Measurements from ENCODE around the gene IQCF5. TPM values are rescaled to one million over a fixed set of nuclear protein-coding genes. Genes with fewer than 3 reads are reported as not detected.

IQCF5 gene
- total RNA-seq, 3 donors from 2014 or later: not detected

DNA sequence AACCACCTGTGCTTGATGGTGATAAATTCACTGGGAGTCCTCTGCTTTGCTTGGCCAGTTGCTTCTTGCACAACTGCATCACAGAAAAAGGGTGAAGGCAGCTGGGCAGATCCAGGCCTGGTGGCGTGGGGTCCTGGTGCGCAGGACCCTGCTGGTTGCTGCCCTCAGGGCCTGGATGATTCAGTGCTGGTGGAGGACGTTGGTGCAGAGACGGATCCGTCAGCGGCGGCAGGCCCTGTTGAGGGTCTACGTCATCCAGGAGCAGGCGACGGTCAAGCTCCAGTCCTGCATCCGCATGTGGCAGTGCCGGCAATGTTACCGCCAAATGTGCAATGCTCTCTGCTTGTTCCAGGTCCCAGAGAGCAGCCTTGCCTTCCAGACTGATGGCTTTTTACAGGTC lies 45.1 kb downstream of the IQCF5 start:
- Histone ChIP-seq H3K4me3 (no peak overlapping the region), H3K36me3 (no peaks in the 10 kb centered on the region), H3K9me3 (peaks cover 7 to 16% of the 10 kb centered on the region in 2 donors), H3K4me1 (no peaks in the 10 kb centered on the region), H3K27ac (no peak overlapping the region), H3K27me3 (no peaks in the 10 kb centered on the region)
- no peak for DNase-seq (ENCODE audit: low spot score in 2 of 2)
- TF ChIP-seq, protein P1, sequence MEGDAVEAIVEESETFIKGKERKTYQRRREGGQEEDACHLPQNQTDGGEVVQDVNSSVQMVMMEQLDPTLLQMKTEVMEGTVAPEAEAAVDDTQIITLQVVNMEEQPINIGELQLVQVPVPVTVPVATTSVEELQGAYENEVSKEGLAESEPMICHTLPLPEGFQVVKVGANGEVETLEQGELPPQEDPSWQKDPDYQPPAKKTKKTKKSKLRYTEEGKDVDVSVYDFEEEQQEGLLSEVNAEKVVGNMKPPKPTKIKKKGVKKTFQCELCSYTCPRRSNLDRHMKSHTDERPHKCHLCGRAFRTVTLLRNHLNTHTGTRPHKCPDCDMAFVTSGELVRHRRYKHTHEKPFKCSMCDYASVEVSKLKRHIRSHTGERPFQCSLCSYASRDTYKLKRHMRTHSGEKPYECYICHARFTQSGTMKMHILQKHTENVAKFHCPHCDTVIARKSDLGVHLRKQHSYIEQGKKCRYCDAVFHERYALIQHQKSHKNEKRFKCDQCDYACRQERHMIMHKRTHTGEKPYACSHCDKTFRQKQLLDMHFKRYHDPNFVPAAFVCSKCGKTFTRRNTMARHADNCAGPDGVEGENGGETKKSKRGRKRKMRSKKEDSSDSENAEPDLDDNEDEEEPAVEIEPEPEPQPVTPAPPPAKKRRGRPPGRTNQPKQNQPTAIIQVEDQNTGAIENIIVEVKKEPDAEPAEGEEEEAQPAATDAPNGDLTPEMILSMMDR (IDR thresholded peaks at IDR 0.05): no peak
- no peak for TF ChIP-seq POLR2A (IDR thresholded peaks at IDR 0.05)
- TF ChIP-seq POLR2AphosphoS5 (IDR thresholded peaks at IDR 0.05): no peak
- intact Hi-C loops (cut with DNase I; ENCODE audit: low total_unique reads): no loop called here

DNA sequence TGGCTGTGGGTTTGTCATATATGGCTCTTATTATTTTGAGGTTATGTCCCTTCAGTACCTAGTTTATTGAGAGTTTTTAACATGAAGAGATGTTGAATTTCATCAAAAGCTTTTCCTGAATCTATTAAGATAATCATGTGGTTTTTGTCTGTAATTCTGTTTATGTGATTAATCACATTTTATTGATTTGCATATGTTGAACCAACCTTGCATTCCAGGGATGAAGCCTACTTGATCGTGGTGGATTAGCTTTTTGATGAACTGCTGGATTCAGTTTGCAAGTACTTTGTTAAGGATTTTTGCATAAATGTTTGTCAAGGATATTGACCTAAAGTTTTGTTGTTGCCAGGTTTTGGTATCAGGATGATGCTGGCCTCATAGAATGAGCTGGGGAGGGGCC lies 47.1 kb downstream of the IQCF5 start:
- intact Hi-C loops (cut with DNase I; ENCODE audit: low total_unique reads): no loop called here
- no peak overlapping the region for H3K27ac ChIP-seq
- DNase-seq (ENCODE audit: low spot score in 2 of 2): no peak
- no peaks in the 10 kb centered on the region for H3K4me1 ChIP-seq
- H3K36me3 ChIP-seq: no peaks in the 10 kb centered on the region
- peaks cover 7 to 16% of the 10 kb centered on the region in 2 donors for H3K9me3 ChIP-seq
- H3K27me3 ChIP-seq: no peaks in the 10 kb centered on the region
- TF ChIP-seq, protein P1 (IDR thresholded peaks at IDR 0.05): no peak
- no peak overlapping the region for H3K4me3 ChIP-seq

Other genes with a start within 250 kb of the IQCF5 start
- gene TEX264, start 204.3 kb downstream of the IQCF5 start, total RNA-seq: 10 to 100 TPM; 55.7 to 94.3 (median 80.5) TPM
- gene GRM2, start 168.5 kb downstream of the IQCF5 start, total RNA-seq: 1 to 10 TPM in 1 of 3 donors, not detected in 2; 1.3 TPM
- gene IQCF6, start 96.4 kb downstream of the IQCF5 start, total RNA-seq: not detected
- not detected for gene IQCF2, start 14.0 kb downstream of the IQCF5 start, total RNA-seq
- not detected for gene IQCF1, start 27.8 kb upstream of the IQCF5 start, total RNA-seq
- 10 to 100 TPM; 23.1 to 24.6 (median 23.8) TPM for gene RRP9, start 66.3 kb upstream of the IQCF5 start, total RNA-seq
- gene PARP3, start 66.8 kb upstream of the IQCF5 start, total RNA-seq: 10 to 100 TPM; 21.4 to 33.6 (median 31.8) TPM
- under 1 TPM in 1 of 3 donors, not detected in 2; 0.16 TPM for gene GPR62, start 79.8 kb upstream of the IQCF5 start, total RNA-seq
- 10 to 100 TPM; 36.2 to 51.8 (median 51.2) TPM for gene PCBP4, start 91.9 kb upstream of the IQCF5 start, total RNA-seq
- 100 to 1,000 TPM in 1 of 3 donors, 10 to 100 TPM in 2; 62.3 to 122 (median 74.3) TPM for gene ABHD14B, start 98.4 kb upstream of the IQCF5 start, total RNA-seq
- 10 to 100 TPM; 16.1 to 32.6 (median 17.1) TPM for gene ABHD14A, start 99.5 kb upstream of the IQCF5 start, total RNA-seq
- 10 to 100 TPM; 40.0 to 49.2 (median 46.4) TPM for gene ACY1, start 107.9 kb upstream of the IQCF5 start, total RNA-seq
- 1,000 to 10,000 TPM; 1,890 to 2,530 (median 2,229) TPM for gene RPL29, start 120.3 kb upstream of the IQCF5 start, total RNA-seq
- 10 to 100 TPM in 1 of 3 donors, 1 to 10 TPM in 2; 7.0 to 11.1 (median 8.6) TPM for gene DUSP7, start 181.0 kb upstream of the IQCF5 start, total RNA-seq